ENCODE data around the gene ANKMY1.

GRCh38 chr2:240472078-240472790 lies 85.6 kb downstream of the ANKMY1 start:
- no peak for TF ChIP-seq EP300 (IDR thresholded peaks at IDR 0.05)
- TF ChIP-seq RARB (CRISPR knock-in tag; IDR thresholded peaks at IDR 0.05) = no peak
